Stimulated activated CD4-positive, alpha-beta T cell treated with anti-CD3 and anti-CD28 coated beads, Interleukin-1b, Interleukin-23, amount 100 ng/mL, for 4 hours (primary cell): Measurements from ENCODE around the gene CDH4.

Experiments used
- DNase-seq, 2 donors: peaks; one replicate each; pipeline ENCODE4 v3.0.0-alpha.2; 2020; ENCODE audit warnings: low read depth in 2 of 2

CDH4 gene

DNA sequence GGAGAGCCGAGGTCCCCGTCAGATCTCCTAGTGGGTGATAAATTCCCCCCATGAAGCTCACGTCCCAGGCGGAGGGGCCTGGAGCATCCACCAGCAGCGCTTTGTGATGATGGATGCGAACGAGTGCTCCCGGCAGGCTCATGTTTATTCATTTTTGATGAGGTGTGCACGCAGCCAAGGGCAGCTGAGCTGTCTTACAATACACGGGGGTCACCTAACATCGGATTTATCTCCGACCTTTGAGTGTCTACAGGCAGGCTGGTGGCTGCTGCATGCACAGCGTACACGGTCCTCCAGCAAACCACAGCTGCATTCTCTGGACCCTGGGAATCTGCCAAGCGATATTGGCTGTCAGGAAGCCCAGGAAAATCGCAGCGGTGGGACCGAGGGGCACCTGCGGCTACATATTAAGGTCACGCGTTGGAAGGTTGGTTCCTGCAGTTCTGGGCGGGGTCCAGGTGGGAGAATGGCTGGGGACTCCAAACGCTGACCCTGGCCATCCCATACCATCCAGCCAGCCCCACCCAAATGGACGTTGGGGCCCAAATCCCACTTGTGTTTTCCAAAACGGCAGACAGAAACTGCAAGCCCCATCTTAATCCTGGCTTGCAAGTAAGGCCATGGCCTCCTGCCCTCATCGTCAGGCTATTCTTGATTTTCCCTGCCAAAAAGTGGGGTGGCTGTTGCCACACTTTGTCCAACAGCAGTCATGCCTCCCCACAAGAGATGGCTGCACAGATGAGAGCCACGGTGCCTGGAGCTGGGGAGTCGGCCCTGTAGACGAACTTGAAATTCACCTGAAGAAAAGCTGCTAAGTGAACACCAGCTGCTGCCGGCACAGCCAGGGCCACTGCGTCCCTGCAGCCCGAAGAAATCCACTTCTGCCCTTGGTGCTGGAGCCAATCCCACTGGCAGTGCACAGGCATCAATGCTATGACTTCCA, 413.7 kb downstream of the CDH4 start:
- DNase-seq: no peak

DNA sequence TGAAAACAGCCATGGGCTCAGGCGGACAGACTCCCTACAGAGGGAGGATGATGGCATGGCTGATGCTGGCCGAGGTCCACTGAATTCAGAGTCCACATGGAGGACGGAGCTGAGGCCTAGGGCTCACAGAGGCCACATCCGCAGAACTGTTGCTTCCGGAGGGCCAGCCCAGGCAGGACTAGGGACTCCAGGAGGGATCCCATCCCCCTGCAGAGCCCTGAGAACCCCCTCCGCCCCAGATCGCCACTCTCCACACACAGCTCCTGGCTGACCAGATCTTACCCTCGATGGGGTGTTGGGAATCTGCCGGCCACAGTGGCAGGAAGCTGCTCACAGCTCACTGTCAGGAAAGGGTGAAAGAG, 414.4 kb downstream of the CDH4 start:
- DNase-seq: no peak

DNA sequence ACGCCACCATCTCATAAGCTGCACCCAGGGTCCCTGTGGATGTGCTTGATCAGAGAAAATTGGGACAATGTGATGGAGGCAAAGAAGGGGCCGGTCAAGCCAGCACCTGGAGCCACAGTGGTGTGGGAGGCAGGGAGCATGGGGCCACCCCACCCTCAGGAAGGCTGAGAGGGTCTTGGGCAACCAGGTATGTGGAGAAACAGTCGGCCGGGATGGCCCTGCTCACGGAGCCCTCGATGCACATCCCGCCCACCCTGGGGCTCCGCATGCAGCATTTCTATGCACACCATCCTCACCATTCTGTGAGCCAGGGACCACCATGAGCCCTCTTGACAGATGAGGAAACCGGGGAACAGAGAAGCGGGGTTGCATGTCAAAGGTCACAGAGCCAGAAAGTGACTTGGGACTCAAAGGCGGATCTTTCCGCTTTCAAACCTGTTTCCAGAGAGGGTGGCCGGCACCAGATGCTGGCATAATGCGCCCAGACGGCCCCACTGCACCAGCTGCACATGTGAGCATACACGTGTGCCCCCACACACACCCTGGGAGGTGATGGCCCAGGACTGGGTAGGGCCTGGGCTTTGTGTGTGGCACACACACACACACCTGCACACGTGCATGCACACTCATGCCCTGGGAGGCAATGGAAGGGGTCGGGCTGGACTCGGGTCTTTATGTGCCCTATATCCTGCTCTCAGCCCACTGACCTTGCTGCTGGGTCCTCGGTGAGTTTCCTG, 415.2 kb downstream of the CDH4 start:
- no peak for DNase-seq

DNA sequence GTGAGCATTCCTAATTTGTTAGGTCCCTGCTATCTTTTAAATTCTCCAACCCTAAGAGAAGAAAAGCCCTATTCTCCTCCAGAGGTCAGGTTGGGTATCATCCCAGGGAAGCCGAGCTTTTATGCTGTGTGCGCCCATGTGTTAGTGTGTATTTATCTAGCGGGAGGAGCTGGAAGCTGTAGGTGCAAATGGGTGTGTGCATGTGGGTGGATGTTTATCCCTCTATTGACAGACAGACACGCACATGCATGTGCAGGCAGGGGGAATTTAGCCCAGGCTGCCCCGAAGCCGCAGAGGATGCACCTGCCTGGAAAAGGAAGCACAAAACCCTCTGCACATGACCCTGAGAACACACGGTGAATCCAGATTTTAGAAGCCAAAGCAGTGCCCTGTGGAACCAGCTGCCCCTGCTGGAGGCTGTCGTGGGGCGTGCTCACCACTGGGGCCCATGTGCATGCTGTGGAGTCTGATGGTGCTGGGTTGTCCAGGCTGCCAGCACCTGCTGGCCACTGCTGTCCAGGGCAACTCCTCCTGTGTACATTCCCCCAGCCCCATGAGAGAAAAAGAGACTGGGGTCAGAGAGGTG, 416.1 kb downstream of the CDH4 start:
- no peak for DNase-seq

DNA sequence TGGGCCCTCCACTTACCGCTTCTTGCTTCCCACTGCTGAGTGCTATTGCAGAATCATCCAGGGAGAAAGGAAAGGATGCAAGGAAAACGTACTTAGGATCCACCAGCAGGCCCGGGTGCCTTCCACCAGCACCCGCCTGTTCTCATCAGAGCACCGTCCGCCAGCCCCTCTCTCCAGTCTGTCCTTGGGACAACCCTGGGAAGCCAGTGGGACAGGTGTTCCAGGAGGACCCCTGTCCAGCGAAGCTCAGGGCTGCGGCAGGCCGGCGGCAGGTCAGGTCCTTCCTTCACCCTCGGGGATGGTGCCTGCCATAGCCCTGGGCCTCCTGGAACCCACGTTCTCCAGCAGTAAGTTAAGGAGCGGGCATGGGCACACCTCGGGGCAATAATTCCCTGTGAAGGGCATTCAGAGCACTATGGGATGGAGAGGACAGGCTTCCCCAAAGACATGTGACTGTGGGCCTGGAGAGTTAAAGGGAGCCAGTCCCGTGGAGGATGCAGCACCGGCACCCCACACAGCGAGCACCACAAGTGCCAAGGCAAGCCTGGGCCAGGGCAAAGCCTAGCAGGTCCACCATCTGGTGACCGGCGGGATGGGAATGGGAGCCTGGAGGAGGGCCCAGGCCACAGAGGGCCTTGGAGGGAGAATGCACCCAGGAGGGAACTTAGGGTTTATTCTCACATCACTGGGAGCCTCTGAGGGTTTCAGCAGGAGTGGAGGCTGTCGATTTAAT, 416.9 kb downstream of the CDH4 start:
- no peak for DNase-seq

DNA sequence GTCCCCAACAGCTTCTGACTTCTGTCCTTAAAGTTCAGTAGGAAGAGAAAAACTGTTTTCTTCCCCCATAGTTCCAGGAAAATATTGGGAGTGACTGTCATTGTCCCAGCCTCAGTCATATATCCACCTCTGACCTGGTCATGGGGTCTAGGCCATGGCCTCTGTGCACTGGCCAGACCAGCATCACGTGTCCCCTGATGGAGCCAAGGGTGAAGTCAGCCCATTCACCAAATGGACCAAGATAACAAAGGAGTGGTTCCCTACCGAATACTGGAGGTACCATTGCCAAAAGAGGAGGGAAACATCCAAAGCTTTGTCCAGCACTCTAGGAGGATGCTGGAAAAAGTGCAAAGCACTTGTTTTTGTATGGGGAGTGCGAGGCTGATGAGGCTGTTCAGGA, 418.2 kb downstream of the CDH4 start:
- DNase-seq: no peak

DNA sequence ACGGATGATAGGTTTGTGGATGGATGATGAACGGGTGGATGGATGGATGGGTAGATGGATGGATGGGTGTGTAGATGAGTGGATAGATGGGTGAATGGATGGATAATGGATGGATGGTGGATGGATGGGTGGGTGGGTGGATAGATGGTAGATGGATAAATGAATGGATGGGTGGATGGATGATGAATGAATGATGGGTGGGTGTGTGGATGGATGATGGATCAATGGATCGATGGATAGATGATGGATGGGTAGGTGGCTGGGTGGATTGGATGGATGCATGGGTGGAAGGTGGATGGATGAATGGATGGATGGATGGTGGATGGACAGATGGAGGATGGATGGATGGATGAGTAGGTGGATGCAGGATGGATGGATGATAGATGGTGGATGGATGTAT, 419.5 kb downstream of the CDH4 start:
- no peak for DNase-seq

DNA sequence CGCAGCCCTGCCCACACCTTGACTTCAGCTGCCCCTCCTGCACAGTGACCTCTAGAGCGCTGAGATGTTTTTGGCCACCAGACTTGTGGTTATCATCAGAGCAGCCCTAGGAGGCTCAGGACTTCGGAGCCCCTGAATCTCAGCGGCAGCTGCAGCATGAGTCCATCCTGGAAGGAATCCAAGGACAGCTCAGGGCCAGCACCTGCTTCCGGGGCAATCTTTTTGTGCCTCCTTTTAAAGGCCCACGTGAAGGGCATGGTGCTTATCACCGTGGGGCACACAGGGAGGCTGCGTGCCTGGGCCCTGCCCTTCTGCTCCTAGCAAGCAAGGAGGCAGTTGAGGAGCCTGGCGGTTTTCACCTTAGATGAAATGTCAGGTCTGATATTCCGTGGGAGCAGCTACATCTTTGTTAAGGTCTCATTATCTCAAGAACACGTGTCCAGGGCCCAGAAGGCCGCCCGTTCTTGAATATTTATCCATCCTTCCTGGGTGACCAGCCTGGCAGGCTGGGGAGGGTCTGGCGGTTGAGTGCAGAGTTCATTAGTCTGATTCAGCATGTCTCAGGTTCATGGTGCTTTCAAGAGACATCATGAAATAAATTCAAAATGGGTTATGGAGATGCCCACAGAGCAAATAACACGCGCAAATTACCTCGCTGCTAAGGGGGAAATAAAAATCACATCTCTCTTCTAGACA, 421.2 kb downstream of the CDH4 start:
- no peak for DNase-seq

DNA sequence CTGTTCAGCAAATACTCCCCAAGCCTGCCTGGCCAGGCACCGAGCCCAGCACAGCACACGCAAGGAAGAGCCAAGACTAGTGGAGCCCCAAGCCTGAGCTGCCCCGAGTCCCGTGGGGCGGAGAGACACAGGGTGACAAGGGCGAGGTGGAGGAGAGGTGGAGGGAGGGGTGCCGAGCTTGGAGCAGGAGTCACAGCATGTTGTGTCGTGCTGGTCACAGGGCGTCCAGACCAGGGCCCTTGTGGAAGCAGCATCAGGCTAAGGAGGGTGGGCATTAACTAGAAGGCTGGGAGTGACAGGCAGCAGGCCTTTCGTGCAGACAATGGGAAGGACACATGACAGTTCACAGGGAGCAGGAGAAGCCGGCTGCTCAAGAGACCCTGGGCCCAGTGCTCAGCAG, 422.1 kb downstream of the CDH4 start:
- DNase-seq: no peak

DNA sequence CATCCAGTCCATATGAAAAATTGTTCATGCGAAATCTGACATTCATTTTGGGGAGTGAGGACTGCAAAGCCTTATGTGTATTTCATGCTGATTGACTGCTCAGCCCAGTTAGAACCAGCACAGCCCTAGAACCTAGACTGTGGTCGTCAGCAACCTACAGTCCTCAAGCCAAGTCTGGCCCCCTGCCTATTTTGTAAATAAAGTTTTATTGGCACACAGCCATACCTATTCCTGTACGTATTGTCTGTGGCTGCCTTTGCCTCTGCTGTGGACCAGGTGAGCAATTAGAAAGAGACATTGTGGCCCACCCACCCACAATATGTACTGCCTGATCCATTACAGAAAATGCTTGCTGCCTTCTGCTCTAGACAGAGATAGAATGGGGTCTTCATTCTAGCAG, 422.6 kb downstream of the CDH4 start:
- DNase-seq: no peak

DNA sequence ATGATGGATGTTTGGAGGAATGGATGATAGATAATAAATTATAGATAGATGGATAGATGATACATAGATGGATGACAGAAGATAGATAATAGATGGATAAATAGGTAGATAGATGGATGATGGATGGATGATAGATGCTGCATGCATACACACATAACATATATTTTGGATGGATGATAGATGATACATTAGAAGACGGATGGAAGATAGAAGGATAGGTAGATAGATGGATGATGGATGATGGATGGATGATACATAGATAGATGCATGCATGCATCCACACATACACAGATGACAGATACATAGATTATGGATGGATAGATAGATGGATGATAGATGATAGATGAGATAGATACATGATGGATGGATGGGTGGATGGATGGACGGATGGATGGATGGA, 425.9 kb downstream of the CDH4 start:
- no peak for DNase-seq

DNA sequence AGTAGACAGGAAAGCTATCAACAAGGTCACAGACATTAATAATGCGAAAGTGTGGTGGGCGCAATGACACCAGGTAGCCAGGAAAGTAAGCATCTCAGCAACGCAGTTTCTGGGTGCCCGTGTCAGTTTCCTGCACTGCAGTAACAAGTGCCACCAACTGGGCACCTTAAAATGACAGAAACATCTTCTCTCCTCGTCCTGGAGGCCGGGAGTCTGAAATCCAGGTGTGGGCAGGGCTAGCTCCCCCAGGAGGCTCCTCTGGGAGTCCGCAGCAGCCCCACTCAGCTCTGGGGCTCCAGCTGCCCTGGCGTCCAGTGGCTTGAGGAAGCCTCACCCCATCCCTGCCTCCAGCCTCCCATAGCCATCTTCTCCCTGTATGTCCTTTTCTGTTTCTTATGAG, 426.4 kb downstream of the CDH4 start:
- no peak for DNase-seq

DNA sequence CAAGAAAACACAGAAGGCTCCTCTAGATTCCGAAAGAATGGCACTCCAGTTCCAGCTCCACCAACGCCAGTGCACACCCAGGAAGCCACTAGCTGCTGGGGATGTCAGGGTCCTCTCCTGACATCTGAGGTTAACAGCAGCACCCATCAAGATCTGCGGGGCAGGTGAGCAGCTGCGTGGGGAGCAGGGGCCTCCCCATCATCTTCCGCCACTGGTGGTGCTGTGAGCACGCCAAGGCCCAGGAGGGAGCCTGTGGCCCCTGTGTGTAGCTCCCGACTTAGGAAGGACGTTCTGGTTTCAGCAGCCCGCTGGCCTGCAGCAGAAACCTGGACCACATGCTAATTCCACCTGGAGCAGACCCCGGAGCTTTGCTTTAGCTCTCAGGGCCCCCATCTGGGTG, 427.4 kb downstream of the CDH4 start:
- DNase-seq: no peak

DNA sequence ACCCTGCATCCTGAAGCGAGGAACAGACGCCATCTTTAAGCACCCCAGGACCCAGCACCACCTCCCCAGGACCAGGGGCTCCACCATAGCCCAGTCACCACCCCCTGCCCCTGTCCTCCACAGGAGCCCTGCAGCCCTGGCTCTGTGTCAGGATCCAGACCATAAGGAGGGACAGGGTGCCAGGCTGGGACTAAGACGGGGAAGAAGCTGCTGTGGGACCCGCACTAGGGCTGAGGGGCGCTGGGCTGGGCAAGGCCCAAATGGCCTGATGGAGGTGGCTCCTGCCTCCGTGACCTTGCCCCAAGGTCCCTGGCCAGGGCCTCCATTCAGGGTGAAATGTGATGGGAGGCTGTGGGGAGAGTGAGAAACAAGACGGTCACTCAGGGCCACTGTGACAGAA, 428.0 kb downstream of the CDH4 start:
- DNase-seq: no peak

DNA sequence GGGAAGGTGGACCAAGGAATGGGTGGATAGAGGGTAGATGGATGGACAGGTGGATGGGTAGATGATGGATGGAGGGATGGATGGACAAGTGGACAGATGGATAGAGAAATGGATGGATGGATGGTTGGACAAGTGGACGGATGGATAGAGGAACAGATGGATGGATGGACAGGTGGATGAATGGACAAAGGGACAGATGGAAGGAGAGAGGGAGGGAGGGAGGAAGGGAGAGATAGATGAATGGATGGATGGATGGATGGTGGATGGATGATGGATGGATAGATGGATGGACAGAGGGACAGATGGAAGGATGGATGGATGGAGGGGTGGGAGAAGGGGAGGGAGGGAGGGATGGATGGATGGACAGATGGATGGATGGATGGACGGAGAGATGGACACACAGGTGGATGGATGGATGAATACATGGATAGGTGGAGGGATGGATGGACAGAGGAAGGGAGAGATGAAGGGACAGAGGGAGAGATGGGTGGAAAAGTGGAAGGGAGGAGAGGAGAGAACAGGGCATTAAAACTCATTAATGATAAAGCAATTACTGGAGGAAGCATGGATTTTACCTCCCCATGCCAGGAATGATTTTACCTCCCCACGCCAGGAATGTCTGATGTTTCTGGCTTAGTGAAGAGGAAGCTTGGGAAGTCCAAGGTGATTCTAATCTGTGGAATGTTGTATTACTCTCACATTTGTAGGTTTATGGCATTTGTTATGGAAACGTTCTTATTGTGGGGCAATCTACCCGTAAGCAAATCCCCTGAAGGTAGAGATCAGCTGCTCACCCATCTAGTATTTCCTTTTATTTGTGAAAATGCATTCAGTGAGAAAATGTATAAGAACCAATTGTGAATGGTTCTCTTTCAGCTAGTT, 430.3 kb downstream of the CDH4 start:
- DNase-seq: no peak

DNA sequence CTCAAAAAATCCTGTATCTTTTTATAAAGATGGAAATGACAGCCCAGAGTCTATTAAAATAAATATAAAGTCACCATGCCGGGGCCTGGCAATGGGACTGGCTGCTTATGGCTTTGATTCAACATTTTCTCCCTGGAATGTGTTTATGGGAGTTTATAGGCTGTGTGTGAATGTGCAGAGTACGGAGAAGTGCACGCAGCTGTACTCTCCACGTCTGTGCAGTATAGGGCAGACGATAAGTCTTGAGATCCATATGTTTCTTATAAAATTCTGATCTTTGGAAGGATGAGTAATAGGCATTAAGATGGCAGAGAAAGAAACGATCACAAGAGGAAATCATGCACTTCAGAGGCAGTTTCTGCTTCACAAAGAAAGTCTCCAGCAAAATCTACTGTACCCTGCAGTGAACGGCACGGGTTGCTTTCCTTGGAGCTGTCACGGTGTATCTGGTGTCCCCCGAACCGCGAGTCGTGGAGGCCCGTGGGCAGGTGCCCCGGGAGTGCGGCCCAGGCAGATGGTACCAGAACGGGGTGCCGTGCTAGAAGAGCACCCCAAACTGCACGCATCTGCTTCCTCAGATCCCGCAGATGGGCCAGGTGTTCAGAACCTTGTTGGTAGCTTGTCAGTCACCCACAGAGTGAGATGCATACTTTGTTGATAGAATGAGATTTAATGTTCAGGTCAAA, 431.1 kb downstream of the CDH4 start:
- DNase-seq: no peak

DNA sequence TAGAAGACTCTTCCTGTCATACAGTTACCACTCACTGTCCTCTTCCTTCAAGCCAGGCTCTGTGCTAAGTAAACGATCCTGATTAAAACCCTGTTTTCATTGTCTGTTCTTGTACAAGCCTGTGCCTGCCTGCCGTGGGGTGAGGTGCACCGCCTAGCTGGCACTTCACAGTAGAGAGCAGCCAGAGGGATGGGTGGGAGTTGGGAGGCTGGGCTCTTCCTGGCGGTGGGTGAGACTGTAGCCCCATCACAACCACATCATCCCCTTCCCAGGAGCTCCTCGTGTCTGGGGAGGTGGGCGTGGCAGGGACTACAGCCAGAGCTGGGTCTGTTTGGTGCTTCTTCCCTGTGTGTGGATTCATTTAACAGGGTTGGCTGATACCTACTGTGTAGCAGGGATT, 431.7 kb downstream of the CDH4 start:
- DNase-seq: no peak

DNA sequence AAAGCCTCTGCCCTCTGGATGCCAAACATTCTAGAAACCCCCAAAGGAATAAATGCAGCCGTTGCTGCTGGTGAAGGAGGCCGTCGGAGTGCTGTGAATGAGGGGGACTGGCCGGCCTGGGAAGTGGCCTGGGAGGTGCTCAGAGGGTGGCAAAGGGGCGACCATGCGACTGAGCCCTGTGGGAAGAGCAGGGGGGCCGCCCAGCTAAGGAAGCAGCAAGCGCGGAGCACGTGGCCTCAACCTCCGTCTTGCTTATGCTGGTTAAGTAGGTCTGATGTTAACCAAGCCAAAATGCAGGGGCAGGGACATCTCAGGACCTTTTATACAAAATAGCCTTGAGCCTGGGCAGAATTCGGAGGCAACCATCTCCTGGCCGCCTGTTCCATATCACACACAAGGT, 432.1 kb downstream of the CDH4 start:
- no peak for DNase-seq

DNA sequence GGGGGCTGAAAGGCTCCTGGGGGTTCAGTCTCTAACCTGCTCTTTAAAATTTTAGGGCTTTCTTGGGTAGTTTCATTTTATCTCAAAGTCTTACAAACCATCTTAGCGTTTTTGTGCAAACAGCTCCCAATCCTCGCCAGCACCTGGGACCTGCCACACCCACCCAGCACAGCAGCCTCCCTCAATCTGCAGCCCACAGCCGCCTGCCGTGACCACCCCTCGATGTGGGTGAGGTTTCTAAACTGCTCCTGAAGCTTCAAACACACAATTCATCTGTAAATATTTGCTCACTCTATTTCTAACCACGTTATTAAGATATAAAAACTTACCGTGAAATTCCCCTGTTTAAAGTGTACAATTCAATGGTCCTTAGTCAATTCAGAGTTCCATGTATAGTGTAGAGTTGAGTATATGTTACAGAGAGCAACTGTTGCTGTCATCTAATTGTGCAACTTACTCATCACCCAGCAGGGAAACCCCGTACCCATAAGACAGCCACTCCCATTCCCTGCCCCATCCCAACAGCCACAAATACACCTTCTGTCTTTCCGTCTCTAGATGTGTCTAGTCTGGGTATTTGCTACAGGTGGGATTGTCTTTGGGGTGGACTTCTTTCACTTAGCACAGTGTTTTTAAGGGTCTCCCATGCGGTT, 432.6 kb downstream of the CDH4 start:
- DNase-seq: no peak
